GM19035 (cell line): ENCODE measurements around the gene CERKL.
A peak's percentile ranks its signal among the peaks of the same experiment; 100 is the strongest.

Experiments
- ATAC-seq: cut with Tn5 transposase; IDR thresholded peaks from one replicate; pipeline ENCODE4 v1.9.1; 2021; ENCODE audit not compliant: unreplicated experiment

Gene CERKL

DNA sequence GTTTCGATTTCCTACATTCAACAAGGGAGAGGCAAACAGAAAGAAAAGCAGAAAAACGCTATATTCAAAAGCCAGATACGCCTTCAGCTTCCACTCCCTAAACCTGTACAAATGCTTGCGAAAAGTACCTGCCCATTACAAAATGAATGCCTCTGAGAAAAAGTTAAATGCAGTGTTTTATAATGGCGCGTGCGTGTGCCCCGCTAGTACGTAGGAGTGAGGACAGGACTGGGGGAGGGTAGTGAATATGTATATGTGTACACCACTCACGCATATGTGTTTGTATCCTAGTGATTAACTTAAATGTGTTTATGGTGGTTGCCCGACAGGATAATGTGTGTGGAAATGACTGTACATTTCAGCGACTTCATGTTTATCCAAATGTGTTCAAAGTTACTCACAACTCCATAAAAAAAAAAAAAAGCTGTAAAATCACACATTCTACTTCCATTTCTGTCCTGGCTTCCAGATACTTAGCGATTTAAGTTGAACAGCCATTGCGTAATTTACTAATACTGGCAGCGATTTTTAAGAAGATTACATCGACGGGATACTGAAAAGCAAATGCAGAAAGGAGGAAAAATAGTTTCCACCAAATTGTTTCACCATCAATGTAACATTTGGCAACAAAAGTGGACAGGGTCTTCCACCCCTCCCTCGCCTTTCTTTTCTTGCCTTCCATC lies 22.1 kb upstream of the CERKL start:
- ATAC-seq: no peak

- ATAC-seq: no peak
These were observed 21.1 kb upstream of the CERKL start for GRCh38 chr2:181677912-181678586.

DNA sequence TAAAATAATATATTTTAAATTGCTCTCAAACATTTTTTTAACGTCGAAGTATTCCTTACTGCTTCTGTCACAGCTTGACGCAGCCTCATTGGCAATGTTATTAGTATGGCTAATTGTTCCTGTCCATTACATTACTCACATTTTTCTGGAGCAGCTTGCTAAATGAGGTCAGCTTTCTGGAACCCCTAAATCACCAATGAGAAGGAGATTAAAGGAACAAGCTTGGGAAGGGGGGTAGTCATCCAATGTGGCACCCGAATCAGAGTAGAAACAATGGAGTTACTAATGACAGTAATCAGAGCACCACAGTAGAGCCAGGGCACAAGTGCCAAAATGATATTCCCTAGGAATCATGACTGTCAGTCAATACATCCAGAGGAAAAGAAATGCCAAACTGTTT lies 18.3 kb upstream of the CERKL start:
- no peak for ATAC-seq

DNA sequence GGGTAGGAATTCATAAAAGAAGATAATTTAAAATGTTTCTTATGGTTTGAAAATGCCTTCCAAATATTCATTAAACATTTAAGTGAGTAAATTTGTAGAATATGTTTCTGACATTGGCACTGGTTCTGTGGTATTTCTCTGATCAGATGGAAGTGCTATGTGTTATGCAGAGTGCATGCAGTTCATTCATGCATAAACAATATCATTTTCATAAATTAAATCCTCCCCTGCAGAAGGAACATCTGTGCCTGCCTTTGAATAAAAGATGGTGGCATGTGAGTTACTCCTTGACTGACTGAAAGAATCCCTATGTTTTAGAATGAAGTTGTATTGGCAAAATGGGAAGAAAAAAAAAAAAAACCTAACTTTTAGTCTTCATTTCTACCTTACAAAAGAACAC lies 17.6 kb upstream of the CERKL start:
- no peak for ATAC-seq

DNA sequence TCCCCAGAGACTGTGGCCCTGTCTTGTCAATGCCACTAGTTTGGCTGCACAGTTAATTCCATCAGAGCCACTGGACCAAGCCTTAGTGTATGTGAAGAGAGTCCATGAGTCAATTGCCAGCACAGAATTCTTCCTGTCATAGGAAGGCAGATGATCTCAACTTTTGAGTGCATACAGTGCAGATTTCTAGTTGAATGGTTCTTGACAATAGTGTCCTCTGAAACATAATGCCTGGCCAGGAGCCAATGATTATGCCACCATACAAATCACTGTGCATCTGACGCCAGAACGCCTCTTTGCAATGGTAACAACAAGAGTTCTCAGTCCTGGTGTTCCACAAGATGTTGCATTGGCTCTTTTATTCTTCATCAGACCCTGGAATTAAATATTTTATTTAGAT lies 16.3 kb upstream of the CERKL start:
- peak; percentile 21 for ATAC-seq

DNA sequence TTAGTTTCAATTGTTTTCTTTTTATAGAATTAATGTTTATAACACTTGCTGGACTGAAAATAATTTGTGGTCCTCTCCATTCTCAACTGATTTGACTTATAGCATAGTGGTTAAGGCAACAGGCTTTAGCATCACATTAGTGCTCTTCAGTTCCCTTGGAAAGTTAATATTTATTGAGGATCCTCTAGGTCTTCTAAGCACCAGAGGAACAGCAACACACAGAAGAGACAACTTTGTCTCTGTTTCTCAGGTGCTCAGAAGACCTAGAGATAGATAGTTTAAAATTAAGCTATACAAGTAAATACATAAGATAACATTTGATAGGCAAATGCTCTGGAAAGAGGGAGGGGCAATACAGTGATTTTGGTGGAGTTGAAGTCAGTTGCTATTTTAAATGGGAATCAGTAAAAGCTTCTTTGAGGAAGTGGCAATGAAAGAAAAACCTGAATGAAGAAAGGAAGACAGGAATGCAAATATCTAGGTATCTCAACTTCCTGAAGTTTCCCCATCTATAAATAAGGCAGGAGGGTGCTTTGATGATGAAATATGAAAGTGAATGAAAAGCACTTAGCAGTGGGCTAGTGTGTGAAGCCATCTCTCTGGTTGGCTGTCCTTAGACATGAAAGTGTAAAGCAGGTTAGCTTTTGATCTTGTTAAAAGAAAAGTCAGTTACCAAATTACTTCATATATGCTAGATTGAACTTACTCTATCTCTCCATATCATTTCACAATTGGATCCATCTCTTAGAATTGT lies 15.5 kb upstream of the CERKL start:
- peak; percentile 95 for ATAC-seq

- no peak for ATAC-seq
These were observed 13.7 kb upstream of the CERKL start for GRCh38 chr2:181670632-181671031.

DNA sequence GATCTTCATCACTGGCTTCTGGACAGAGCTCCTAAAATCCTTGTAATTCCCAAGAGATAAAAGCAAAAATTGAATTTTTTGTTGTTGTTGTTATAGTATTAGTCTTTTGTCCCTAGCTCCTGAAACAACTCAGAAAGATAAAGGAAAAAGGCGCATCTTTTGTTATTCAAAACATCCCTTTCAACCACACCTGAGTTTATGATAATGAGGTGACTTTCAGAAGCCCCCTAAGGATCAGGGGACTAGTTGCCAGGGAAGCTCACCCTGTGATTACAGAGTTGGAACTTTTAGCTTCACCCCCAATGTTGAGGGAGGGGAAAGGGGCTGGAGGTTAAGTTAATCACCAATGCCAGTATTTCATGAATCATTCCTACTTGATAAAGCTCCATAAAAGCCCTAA lies 10.3 kb upstream of the CERKL start:
- ATAC-seq: no peak

DNA sequence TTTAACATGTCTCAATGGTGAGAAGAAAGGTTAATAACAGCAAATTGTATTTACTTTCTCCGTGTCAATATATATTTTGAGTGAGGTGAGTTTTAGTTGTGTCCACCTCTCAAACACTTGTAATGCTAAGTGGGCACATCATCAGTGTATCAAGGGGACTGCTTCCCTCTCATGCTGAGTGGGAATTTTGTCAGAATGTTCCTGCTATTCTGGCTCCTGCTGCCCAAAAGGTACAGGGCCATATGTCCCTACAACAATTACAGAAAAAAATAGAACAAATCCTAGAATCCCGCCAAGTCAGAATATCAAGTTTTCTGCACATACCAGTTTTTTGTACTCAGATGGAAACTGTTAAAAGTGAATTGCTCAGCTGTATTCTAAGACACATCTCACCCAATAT lies 5.4 kb upstream of the CERKL start:
- ATAC-seq: no peak

DNA sequence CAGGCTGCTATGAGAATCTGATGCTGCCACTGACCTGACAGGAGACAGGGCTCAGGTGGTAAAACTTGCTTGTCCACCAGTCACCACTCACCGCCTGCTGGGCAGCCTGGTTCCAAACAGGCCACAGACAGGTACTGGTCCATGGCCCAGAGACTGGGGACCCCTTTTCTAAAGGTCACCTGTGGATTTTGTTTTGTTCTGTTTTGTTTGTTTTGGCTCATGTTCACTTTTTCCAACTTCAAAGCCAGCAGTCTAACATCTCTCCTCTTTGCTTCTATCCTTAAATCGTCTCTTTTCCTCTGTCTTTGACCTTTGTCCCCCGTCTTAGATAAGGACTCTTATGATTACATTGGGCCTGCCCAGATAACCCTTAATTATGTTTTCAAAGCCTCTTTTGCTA lies 3.3 kb upstream of the CERKL start:
- no peak for ATAC-seq

GRCh38 chr2:181658444-181658843 lies 1.5 kb upstream of the CERKL start:
- ATAC-seq: no peak

- peak; percentile 2 for ATAC-seq
These were observed 474 bp upstream of the CERKL start for GRCh38 chr2:181657379-181657778.

DNA sequence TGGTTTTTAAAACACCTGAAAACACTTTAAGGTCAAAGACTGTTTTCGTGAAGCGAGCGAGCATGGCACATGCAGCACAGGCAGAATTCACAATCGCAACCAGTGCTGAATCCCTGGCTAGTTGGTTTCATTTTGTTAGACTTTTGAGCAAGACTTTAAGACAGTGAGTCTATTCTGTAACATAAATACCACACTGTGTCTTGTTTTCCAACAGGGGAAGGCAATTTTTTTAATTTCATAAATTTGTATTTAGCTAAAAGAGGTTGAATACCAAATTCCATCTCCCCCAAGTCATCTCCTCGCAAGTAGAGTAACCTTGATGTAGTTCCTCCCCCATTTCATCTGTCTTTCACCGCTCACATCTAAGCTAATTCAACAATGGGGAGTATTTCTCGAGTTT lies 1.4 kb downstream of the CERKL start:
- ATAC-seq: no peak

DNA sequence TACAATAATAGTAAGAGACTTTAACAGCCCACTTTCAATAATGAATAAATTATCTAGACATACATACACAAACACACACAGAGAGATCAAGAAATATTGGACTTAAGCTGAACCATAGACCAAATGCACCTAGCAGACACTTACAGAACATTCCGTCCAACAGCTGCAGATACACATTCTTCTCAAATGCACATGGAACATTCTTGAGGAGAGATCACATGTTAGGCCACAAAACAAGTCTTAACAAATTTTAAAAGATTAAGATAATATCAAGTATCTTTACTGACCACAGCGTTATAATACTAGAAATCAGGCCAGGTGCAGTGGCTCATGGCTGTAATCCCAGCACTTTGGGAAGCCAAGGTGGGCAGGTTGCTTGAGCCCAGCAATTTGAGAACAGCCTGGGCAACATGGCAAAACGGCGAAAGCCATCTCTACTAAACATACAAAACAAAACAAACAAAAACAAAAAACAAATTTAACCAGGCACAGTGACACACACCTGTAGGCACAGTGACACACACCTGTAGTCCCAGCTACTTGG lies 7.4 kb downstream of the CERKL start:
- no peak for ATAC-seq

- ATAC-seq: peak; percentile 77
These were observed 8.3 kb downstream of the CERKL start for GRCh38 chr2:181648478-181649155.

DNA sequence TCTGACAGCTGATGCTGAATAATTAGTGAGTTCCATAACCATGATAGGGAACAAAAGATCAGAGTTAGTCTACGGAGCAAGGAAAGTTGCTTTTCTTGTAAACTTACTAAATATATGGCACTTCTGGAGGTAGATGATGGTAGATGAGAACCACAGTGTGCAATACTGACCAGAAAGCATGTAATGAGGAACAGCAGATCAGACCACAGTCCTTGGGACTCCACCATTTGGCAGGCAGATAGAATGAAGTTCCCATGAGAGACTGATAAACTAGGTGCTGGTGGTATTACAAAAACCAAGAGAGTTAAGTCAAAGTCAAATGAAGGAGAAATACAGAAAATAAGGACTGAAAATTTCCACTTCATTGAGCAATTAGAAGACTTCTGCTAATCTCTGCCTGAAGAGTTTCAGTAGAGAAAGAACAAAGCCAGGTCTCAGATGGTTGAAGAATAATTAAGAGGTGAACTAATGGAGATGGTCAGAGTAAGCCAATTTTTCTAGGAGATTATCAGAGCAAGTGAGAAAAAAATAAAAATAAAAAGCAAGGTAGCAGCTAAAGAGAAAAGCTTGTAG lies 10.4 kb downstream of the CERKL start:
- ATAC-seq: no peak

- no peak for ATAC-seq
These were observed 13.8 kb downstream of the CERKL start for GRCh38 chr2:181643151-181643550.

GRCh38 chr2:181642086-181642485 lies 14.8 kb downstream of the CERKL start:
- ATAC-seq: no peak

GRCh38 chr2:181639686-181640085 lies 17.2 kb downstream of the CERKL start:
- no peak for ATAC-seq

- peak; percentile 68 for ATAC-seq
These were observed 24.0 kb downstream of the CERKL start for GRCh38 chr2:181632733-181633401.
